HAP-1 (cell line): ENCODE measurements around the gene ZNF438.

Source experiments
- DNase-seq, 2 experiments: peaks; one replicate each; pipeline ENCODE4 v3.0.0-alpha.2; 2016 to 2020; ENCODE audit warnings: low spot score in 2 of 2
- H3K27me3 ChIP-seq: fragments of 250-450 bp; sonication (Bioruptor Pico); 2 replicates; pipeline ENCODE4 v1.5.1; 2020; ENCODE audit warnings: low read depth, mild to moderate bottlenecking, moderate library complexity
- H3K36me3 ChIP-seq: fragments of 250-450 bp; sonication (Bioruptor Pico); replicated peaks from 2 replicates; pipeline ENCODE4 v1.5.1; 2020; ENCODE audit warnings: mild to moderate bottlenecking
- H3K4me1 ChIP-seq: fragments of 250-450 bp; sonication (Bioruptor Pico); 2 replicates; pipeline ENCODE4 v1.5.1; 2020; ENCODE audit warnings: mild to moderate bottlenecking
- H3K4me3 ChIP-seq: fragments of 250-450 bp; sonication (Bioruptor Pico); 2 replicates; pipeline ENCODE4 v1.5.1; 2020; ENCODE audit warnings: mild to moderate bottlenecking, moderate library complexity
- H3K9me3 ChIP-seq: fragments of 250-450 bp; sonication (Bioruptor Pico); 2 replicates; pipeline ENCODE4 v1.5.1; 2020; ENCODE audit warnings: mild to moderate bottlenecking, moderate library complexity
- in situ Hi-C: fragments of 300-500 bp; cut with MboI; formaldehyde crosslinking; loops from 3 replicates; pipeline ENCODE4 v1.14.3; 2020; ENCODE audit warnings: low sequenced_read_pairs, inconsistent platforms, mixed read lengths

ZNF438 gene, protein sequence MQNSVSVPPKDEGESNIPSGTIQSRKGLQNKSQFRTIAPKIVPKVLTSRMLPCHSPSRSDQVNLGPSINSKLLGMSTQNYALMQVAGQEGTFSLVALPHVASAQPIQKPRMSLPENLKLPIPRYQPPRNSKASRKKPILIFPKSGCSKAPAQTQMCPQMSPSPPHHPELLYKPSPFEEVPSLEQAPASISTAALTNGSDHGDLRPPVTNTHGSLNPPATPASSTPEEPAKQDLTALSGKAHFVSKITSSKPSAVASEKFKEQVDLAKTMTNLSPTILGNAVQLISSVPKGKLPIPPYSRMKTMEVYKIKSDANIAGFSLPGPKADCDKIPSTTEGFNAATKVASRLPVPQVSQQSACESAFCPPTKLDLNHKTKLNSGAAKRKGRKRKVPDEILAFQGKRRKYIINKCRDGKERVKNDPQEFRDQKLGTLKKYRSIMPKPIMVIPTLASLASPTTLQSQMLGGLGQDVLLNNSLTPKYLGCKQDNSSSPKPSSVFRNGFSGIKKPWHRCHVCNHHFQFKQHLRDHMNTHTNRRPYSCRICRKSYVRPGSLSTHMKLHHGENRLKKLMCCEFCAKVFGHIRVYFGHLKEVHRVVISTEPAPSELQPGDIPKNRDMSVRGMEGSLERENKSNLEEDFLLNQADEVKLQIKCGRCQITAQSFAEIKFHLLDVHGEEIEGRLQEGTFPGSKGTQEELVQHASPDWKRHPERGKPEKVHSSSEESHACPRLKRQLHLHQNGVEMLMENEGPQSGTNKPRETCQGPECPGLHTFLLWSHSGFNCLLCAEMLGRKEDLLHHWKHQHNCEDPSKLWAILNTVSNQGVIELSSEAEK

GRCh38 chr10:31031558-31032257, at the start of gene ZNF438:
Gene ZNF438, minus strand, starts transcription at chr10:31031865. Its CDS starts 154,831 bp downstream, at chr10:30877034.
- Histone ChIP-seq H3K4me1 (peaks cover 7% of the 10 kb centered on the region), H3K27me3 (no peaks in the 10 kb centered on the region), H3K9me3 (no peaks in the 10 kb centered on the region), H3K36me3 (no peaks in the 10 kb centered on the region), H3K4me3 (peak within 1 kb of the TSS; percentile 71)
- in situ Hi-C loops = no loop called here
- DNase-seq = peak; percentile 78 to 93

- Histone ChIP-seq H3K27me3 (peaks cover under 1% of the 10 kb centered on the region; the same call in 1 of the 2 replicates), H3K4me1 (no peaks in the 10 kb centered on the region), H3K36me3 (no peaks in the 10 kb centered on the region), H3K4me3 (no peak overlapping the region), H3K9me3 (no peaks in the 10 kb centered on the region)
- in situ Hi-C loops = no loop called here
- no peak for DNase-seq
Observed at GRCh38 chr10:31076610-31076988, 44.9 kb upstream of the ZNF438 start.

DNA sequence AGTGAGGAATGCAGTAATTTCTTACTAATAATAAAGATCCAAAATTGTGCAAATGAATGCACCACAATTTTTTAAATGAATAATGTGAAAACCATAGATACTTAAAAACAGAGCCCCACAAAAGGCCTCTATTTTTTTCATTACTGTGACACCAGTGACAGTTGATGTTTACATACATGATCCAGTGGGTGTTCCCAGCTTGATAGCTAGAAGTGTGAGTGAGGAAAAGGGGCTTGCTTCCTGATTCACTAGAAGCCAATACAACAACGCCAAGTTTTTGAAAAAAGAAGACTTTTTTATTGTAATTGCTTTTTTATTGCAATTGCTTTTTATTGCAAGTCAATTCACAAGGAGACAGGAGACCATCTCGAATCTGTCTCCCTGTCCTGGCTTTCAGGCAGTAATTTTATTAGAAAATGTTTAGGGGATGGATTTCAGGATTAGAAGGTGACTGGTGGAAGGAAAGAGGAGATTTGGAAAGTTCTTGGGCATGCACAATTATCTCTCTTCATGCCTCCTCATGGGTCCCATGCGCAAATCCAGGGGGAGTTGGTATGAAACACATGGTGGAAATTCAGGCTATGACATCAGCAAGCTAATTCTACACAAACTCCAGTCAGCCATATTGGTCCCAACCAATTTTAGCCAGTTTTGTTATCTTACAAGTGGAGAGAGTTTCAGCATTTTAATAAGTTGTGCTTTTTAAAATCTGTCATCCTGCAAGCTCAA, 44.4 kb upstream of the ZNF438 start:
- in situ Hi-C loops = no loop called here
- no peaks in the 10 kb centered on the region for H3K4me1 ChIP-seq
- DNase-seq = no peak
- peaks cover 6% of the 10 kb centered on the region; the same call in 1 of the 2 replicates for H3K27me3 ChIP-seq
- H3K4me3 ChIP-seq = no peak overlapping the region
- H3K9me3 ChIP-seq = no peaks in the 10 kb centered on the region
- no peaks in the 10 kb centered on the region for H3K36me3 ChIP-seq

GRCh38 chr10:31075434-31075833, 43.8 kb upstream of the ZNF438 start:
- Histone ChIP-seq H3K27me3 (peaks cover 7% of the 10 kb centered on the region; the same call in 1 of the 2 replicates), H3K4me3 (no peak overlapping the region), H3K4me1 (no peaks in the 10 kb centered on the region), H3K9me3 (no peaks in the 10 kb centered on the region), H3K36me3 (no peaks in the 10 kb centered on the region)
- DNase-seq = no peak
- in situ Hi-C loops = no loop called here

DNA sequence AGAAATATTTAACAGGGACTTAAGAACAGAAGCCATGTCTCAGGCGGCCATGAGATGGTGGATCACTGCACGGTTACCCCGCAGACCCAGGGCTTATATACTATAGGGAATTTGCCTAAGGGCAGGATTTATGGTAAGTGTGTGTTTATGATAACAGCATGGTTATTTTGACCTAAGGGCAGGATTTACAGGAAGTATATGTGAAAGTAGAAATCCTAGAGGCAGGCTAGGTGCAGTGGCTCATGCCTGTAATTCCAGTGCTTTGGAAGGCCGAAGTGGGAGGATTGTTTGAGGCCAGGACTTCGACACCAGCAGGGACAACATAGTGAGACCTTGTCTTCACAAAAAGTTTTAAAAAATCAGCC, 43.0 kb upstream of the ZNF438 start:
- peaks cover 7% of the 10 kb centered on the region; the same call in 1 of the 2 replicates for H3K27me3 ChIP-seq

GRCh38 chr10:31073996-31074721, 42.5 kb upstream of the ZNF438 start:
- in situ Hi-C loops = no loop called here
- Histone ChIP-seq H3K9me3 (no peaks in the 10 kb centered on the region), H3K27me3 (peaks cover 7% of the 10 kb centered on the region; the same call in 1 of the 2 replicates), H3K4me1 (no peaks in the 10 kb centered on the region), H3K36me3 (no peaks in the 10 kb centered on the region), H3K4me3 (no peak overlapping the region)
- DNase-seq = no peak

More for the DNA sequence above, 43.0 kb upstream of the ZNF438 start:
- DNase-seq = no peak
- in situ Hi-C loops = no loop called here
- Histone ChIP-seq H3K36me3 (no peaks in the 10 kb centered on the region), H3K9me3 (no peaks in the 10 kb centered on the region), H3K4me1 (no peaks in the 10 kb centered on the region), H3K4me3 (no peak overlapping the region)

- no peaks in the 10 kb centered on the region for H3K4me1 ChIP-seq
- H3K36me3 ChIP-seq = no peaks in the 10 kb centered on the region
- no peak for DNase-seq
- in situ Hi-C loops = no loop called here
- H3K9me3 ChIP-seq = no peaks in the 10 kb centered on the region
- no peak overlapping the region for H3K4me3 ChIP-seq
- H3K27me3 ChIP-seq = peaks cover 7% of the 10 kb centered on the region; the same call in 1 of the 2 replicates
Observed at GRCh38 chr10:31073211-31073610, 41.5 kb upstream of the ZNF438 start.

DNA sequence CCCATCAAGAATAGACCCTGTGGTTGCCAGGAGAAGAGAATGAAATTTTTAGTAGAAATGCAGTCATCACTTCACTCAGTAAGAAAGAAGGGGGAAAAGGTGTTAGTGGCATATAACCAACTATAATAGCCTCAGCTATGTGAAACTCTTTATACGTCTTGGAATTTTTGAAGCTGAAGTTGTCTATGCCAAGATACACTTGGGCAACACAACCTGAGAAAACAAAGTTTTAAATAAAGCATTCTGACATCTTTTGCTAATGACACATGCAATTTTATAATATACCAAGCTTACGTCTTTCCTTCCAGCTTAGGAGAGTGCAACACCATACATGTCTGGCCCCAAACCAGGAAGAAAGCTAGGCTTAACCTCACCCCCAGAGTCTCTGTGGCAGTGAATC, 40.8 kb upstream of the ZNF438 start:
- no peak for DNase-seq
- peaks cover 7% of the 10 kb centered on the region; the same call in 1 of the 2 replicates for H3K27me3 ChIP-seq
- H3K36me3 ChIP-seq = no peaks in the 10 kb centered on the region
- no peak overlapping the region for H3K4me3 ChIP-seq
- H3K4me1 ChIP-seq = no peaks in the 10 kb centered on the region
- in situ Hi-C loops = no loop called here
- H3K9me3 ChIP-seq = no peaks in the 10 kb centered on the region

GRCh38 chr10:31071232-31072005, 39.8 kb upstream of the ZNF438 start:
- H3K27me3 ChIP-seq = peaks cover 7% of the 10 kb centered on the region; the same call in 1 of the 2 replicates
- no peak for DNase-seq
- no peaks in the 10 kb centered on the region for H3K36me3 ChIP-seq
- no peaks in the 10 kb centered on the region for H3K9me3 ChIP-seq
- in situ Hi-C loops = no loop called here
- H3K4me1 ChIP-seq = no peaks in the 10 kb centered on the region
- H3K4me3 ChIP-seq = no peak overlapping the region

- H3K27me3 ChIP-seq = peaks cover 7% of the 10 kb centered on the region; the same call in 1 of the 2 replicates
- no peaks in the 10 kb centered on the region for H3K36me3 ChIP-seq
- H3K9me3 ChIP-seq = no peaks in the 10 kb centered on the region
- no peak for DNase-seq
- no peaks in the 10 kb centered on the region for H3K4me1 ChIP-seq
- H3K4me3 ChIP-seq = no peak overlapping the region
- in situ Hi-C loops = no loop called here
Observed at GRCh38 chr10:31070691-31071090, 39.0 kb upstream of the ZNF438 start.

GRCh38 chr10:31070025-31070424, 38.4 kb upstream of the ZNF438 start:
- Histone ChIP-seq H3K4me3 (no peak overlapping the region), H3K36me3 (no peaks in the 10 kb centered on the region), H3K27me3 (peaks cover 7% of the 10 kb centered on the region; the same call in 1 of the 2 replicates), H3K9me3 (no peaks in the 10 kb centered on the region), H3K4me1 (no peaks in the 10 kb centered on the region)
- in situ Hi-C loops = no loop called here
- no peak for DNase-seq

DNA sequence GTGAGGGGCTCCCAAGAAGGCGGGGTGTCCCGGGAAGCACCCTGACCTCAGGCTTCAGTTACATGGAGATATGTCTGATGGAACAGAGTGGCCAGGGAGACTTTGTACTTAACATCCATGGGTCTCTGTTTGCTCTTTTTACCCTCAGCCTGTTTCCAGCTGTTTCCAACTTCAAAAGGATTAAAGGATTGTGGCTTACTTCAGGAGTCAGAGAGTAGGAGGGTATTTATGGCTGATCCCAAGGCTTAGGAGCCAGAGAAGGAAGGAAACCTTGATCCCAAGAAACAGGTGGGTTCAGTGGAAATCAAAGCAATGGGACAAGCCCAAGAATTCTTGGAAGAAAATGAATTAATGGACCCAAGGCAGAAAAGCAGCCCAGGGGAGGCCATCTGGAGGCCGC, 37.7 kb upstream of the ZNF438 start:
- no peaks in the 10 kb centered on the region for H3K9me3 ChIP-seq
- H3K36me3 ChIP-seq = no peaks in the 10 kb centered on the region
- in situ Hi-C loops = no loop called here
- DNase-seq = no peak
- H3K4me1 ChIP-seq = no peaks in the 10 kb centered on the region
- H3K27me3 ChIP-seq = peaks cover 7% of the 10 kb centered on the region; the same call in 1 of the 2 replicates
- no peak overlapping the region for H3K4me3 ChIP-seq
